Measurements from ENCODE around the gene PHAX.
"Not testable (repeated sequence)": the region's sequence is repeated elsewhere in the genome, so short reads cannot be mapped to it uniquely, and the experiment has no call there.

PHAX gene

DNA sequence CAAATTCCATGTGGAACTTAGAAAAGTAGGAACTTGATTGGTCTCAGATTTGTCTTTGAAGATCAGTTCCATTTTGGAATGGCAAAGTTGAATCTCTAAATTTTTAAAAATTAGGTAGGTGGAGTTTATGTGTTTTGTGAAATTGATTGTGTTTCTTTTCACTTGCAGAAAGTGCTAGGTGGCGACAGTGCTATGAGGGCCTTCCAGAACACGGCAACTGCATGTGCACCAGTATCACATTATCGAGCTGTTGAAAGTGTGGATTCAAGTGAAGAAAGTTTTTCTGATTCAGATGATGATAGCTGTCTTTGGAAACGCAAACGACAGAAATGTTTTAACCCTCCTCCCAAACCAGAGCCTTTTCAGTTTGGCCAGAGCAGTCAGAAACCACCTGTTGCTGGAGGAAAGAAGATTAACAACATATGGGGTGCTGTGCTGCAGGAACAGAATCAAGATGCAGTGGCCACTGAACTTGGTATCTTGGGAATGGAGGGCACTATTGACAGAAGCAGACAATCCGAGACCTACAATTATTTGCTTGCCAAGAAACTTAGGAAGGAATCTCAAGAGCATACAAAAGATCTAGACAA is 2.8 kb downstream of the PHAX start:
- no peak for DNase-seq

- DNase-seq = no peak
These were observed 4.8 kb downstream of the PHAX start for GRCh38 chr5:126605525-126605924.

- DNase-seq = no peak
These were observed 9.4 kb downstream of the PHAX start for GRCh38 chr5:126610160-126610559.

DNA sequence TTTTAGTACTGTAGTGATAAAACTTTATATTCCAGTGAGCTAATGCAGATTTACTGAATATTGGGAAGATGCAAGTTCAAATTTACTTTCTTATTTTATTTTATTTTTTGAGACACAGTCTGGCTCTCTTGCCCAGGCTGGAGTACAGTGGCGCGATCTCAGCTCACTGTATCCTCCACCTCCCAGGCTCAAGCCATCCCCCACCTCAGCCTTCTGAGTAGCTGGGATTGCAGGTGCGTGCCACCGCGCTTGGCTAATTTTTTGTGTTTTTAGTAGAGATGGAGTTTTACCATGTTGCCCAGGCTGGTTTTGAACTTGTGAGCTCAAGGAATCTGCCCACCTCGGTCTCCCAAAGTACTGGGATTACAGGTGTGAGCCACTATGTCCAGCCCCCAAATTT is 9.9 kb downstream of the PHAX start:
- no peak for DNase-seq

- DNase-seq = no peak
These were observed 13.3 kb downstream of the PHAX start for GRCh38 chr5:126613941-126614592.

DNA sequence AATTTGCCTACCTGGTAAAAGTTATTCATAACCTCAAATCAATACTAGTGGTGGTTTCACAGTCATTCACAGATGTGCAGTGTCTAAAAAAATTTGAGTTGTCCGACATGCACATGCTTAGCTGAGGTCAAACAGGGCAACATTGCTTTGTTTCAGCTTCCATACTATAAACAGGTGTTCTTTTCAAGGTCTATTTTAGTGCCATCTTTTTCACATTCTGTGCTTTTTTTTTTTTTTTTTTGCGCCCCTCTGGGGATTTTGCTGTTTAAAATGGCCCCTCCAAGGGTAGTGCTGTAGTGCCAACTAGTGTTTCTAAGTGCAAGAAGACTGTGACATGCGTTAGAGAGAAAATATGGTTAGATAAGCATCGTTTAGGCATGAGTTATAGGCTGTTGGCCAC is 14.5 kb downstream of the PHAX start:
- no peak for DNase-seq

- not testable (repeated sequence) for DNase-seq
These were observed 16.9 kb downstream of the PHAX start for GRCh38 chr5:126617603-126618002.

DNA sequence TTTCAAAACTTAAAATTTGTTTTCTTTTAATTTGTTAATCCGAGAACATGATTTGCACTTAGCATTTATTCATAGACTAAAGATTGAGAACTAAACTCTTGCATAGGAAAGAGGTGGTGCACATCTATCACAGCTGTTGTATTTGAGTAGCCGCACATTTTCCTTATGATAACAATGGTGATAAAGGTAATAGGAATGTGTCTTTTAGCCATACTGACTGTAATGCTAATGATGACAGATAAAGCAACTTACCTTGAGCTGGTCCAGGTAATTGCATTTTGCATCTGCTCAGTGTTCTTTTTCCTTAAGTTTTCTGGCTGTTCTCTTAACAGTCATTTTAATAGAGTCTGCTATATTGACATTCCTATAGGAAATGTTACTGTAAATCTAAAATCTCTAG is 19.0 kb downstream of the PHAX start:
- DNase-seq = no peak

- DNase-seq = peak; percentile 94
These were observed 23.8 kb downstream of the PHAX start for GRCh38 chr5:126624534-126624933.

DNA sequence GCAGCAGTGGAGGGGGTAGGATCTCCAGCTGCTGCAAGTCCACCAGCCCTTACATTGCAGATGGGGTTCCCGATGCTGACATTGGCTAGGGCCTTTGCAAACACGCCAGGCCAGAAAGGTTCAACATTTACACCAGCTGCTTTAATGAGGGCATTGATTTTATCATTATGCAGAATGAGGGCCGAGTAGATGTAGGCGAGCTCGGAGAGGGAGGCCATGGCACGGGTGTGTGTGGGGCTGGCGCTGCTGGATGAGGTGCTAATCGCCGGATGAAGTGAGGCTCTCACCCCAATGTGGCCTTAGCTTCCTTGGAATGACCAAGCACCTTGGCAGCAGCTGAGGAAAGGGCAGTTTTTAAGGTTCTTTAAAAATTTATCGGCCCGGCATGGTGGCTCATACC is 27.4 kb downstream of the PHAX start:
- DNase-seq = no peak

GRCh38 chr5:126631920-126632319 is 31.2 kb downstream of the PHAX start:
- no peak for DNase-seq

- DNase-seq = no peak
These were observed 32.8 kb downstream of the PHAX start for GRCh38 chr5:126633552-126633951.

DNA sequence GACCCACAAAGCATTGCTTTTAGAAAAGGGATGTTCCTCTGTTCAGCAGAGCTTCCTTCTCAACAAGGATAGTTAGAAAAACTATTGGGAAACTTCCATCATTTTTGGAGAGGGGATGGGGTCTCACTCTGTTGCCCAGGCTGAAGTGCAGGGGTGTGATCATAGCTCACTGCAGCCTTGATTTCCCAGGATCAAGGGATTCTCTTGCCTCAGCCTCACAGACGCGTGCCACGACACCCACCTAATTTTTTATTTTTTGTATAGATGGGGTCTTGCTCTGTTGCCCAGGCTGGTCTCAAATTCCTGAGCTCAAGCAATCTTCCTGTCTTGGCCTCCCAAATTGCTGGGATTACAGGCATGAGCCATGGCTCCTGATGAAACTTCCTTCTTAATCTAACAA is 34.8 kb downstream of the PHAX start:
- no peak for DNase-seq

- no peak for DNase-seq
These were observed 36.2 kb downstream of the PHAX start for GRCh38 chr5:126636956-126637355.

DNA sequence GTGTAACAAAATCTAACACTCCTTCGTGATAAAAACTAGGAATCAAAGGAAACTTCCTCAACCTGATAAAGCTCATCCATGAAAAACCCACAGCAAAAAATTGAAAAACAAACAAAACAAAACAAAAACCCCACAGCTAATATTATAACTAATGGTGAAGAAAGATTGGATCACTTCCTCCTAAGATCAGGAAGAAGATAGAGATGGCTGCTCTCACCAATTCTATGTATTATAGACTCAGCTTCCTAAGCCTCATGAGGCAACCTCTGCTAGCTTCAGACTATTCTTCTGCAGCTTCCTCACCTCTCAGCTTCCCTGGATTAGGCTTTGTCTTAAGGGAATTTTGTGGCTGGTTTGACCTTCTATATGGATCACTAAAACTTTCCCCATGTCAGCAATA is 40.1 kb downstream of the PHAX start:
- no peak for DNase-seq

GRCh38 chr5:126641387-126641786 is 40.6 kb downstream of the PHAX start:
- no peak for DNase-seq

- DNase-seq = peak; percentile 3
These were observed 44.4 kb downstream of the PHAX start for GRCh38 chr5:126645132-126645531.

DNA sequence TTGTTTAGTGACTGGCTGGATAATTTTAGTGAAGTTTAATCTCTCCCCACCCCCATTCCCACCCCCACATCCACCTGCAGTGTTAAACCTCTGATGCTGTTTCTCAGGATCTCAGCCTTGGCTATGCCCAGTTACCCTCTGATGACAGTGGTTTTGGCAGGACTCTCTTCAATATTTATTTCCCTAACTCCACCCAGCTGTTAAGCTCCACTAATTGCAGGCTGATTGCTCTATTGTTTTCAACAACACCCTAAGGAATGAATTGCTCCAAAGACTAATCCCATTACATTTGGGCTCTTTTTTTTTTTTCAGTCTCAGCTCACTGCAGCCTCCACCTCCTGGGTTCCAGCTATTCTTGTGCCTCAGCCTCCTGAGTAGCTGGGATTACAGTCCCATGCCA is 46.3 kb downstream of the PHAX start:
- no peak for DNase-seq

GRCh38 chr5:126648471-126648870 is 47.7 kb downstream of the PHAX start:
- DNase-seq = no peak

- DNase-seq = not testable (repeated sequence)
These were observed 48.3 kb downstream of the PHAX start for GRCh38 chr5:126649057-126649456.

GRCh38 chr5:126649709-126650108 is 49.0 kb downstream of the PHAX start:
- not testable (repeated sequence) for DNase-seq

GRCh38 chr5:126650463-126650862 is 49.7 kb downstream of the PHAX start:
- no peak for DNase-seq

DNA sequence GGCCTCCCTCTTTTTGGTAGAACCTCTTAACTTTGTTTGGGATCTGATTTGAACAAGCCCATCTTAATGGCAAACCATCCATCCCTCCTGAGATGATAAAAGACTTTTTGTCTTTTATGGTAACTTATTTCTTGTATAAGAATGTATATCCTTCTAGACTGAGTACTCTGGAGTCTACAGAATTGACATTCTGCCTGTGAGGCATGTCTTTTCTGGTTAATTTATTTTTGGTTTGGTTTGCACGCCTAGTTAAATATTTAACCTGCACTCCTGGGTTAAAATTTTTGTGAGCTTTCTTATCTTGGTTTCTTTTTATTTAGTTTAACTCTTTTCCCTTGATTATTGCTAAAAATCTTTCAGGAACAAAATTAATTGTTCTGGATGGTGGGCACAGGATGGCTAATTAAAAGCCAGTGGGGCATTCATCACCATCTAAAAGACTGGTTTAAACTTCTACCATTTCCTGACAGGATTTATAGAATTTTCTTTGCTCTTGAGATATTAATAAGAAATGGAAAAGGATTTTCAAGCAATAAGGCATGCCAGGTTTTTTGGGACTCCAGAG is 50.3 kb downstream of the PHAX start:
- no peak for DNase-seq

- peak; percentile 40 for DNase-seq
These were observed 55.8 kb downstream of the PHAX start for GRCh38 chr5:126656401-126657007.

Data from fibroblast of skin of back (primary cell).